ENCODE measurements around the gene MORF4L2.
"Not testable (repeated sequence)": the region's sequence is repeated elsewhere in the genome, so short reads cannot be mapped to it uniquely, and the experiment has no call there.

Gene MORF4L2

GRCh38 chrX:103658681-103659433, 27.6 kb downstream of the MORF4L2 start:
- Mint-ChIP-seq H3K4me3 (no peak overlapping the region), H3K36me3 (ENCODE audit: low read depth) (no peaks in the 10 kb centered on the region), H3K9me3 (no peaks in the 10 kb centered on the region), H3K27ac (no peak overlapping the region), H3K27me3 (peaks cover 8% of the 10 kb centered on the region), H3K4me1 (ENCODE audit: low read depth) (no peaks in the 10 kb centered on the region)

- not testable (repeated sequence) for H3K4me3 Mint-ChIP-seq; H3K27ac Mint-ChIP-seq; H3K4me1 Mint-ChIP-seq (ENCODE audit: low read depth); H3K27me3 Mint-ChIP-seq; H3K36me3 Mint-ChIP-seq (ENCODE audit: low read depth); H3K9me3 Mint-ChIP-seq
These were observed 29.4 kb downstream of the MORF4L2 start for GRCh38 chrX:103657066-103657465.

- H3K36me3 Mint-ChIP-seq (ENCODE audit: low read depth), result no peaks in the 10 kb centered on the region
- no peak overlapping the region for H3K4me3 Mint-ChIP-seq
- H3K4me1 Mint-ChIP-seq (ENCODE audit: low read depth), result no peaks in the 10 kb centered on the region
- H3K27ac Mint-ChIP-seq, result no peak overlapping the region
- H3K27me3 Mint-ChIP-seq, result no peaks in the 10 kb centered on the region
- no peaks in the 10 kb centered on the region for H3K9me3 Mint-ChIP-seq
These were observed 29.9 kb downstream of the MORF4L2 start for GRCh38 chrX:103656617-103657016.

- H3K4me1 Mint-ChIP-seq (ENCODE audit: low read depth); H3K9me3 Mint-ChIP-seq; H3K36me3 Mint-ChIP-seq (ENCODE audit: low read depth); H3K27ac Mint-ChIP-seq; H3K4me3 Mint-ChIP-seq; H3K27me3 Mint-ChIP-seq: not testable (repeated sequence)
These were observed 31.1 kb downstream of the MORF4L2 start for GRCh38 chrX:103655230-103656000.

GRCh38 chrX:103651151-103651773, 35.2 kb downstream of the MORF4L2 start:
- Mint-ChIP-seq H3K27ac (no peak overlapping the region), H3K4me1 (ENCODE audit: low read depth) (no peaks in the 10 kb centered on the region), H3K27me3 (no peaks in the 10 kb centered on the region), H3K36me3 (ENCODE audit: low read depth) (no peaks in the 10 kb centered on the region), H3K4me3 (no peak overlapping the region), H3K9me3 (no peaks in the 10 kb centered on the region)

- Mint-ChIP-seq H3K27me3 (no peaks in the 10 kb centered on the region), H3K36me3 (ENCODE audit: low read depth) (no peaks in the 10 kb centered on the region), H3K4me3 (no peak overlapping the region), H3K27ac (no peak overlapping the region), H3K9me3 (no peaks in the 10 kb centered on the region), H3K4me1 (ENCODE audit: low read depth) (no peaks in the 10 kb centered on the region)
These were observed 38.9 kb downstream of the MORF4L2 start for GRCh38 chrX:103647630-103648029.

GRCh38 chrX:103644125-103644524, 42.4 kb downstream of the MORF4L2 start:
- Mint-ChIP-seq H3K27me3 (peaks cover 3% of the 10 kb centered on the region), H3K36me3 (ENCODE audit: low read depth) (no peaks in the 10 kb centered on the region), H3K9me3 (no peaks in the 10 kb centered on the region), H3K27ac (no peak overlapping the region), H3K4me3 (no peak overlapping the region), H3K4me1 (ENCODE audit: low read depth) (no peaks in the 10 kb centered on the region)

GRCh38 chrX:103640401-103641155, 45.9 kb downstream of the MORF4L2 start:
- Mint-ChIP-seq H3K9me3 (no peaks in the 10 kb centered on the region), H3K4me1 (ENCODE audit: low read depth) (no peaks in the 10 kb centered on the region), H3K4me3 (no peak overlapping the region), H3K36me3 (ENCODE audit: low read depth) (no peaks in the 10 kb centered on the region), H3K27ac (no peak overlapping the region), H3K27me3 (peaks cover 3% of the 10 kb centered on the region)

GRCh38 chrX:103638479-103639346, 47.8 kb downstream of the MORF4L2 start:
- not testable (repeated sequence) for H3K27ac Mint-ChIP-seq; H3K27me3 Mint-ChIP-seq; H3K4me1 Mint-ChIP-seq (ENCODE audit: low read depth); H3K36me3 Mint-ChIP-seq (ENCODE audit: low read depth); H3K9me3 Mint-ChIP-seq; H3K4me3 Mint-ChIP-seq

- no peak overlapping the region for H3K4me3 Mint-ChIP-seq
- H3K27ac Mint-ChIP-seq, result no peak overlapping the region
These were observed 48.7 kb downstream of the MORF4L2 start for GRCh38 chrX:103637604-103638338.

GRCh38 chrX:103635436-103635835, 51.1 kb downstream of the MORF4L2 start:
- Mint-ChIP-seq H3K27ac (no peak overlapping the region), H3K36me3 (ENCODE audit: low read depth) (no peaks in the 10 kb centered on the region), H3K4me1 (ENCODE audit: low read depth) (no peaks in the 10 kb centered on the region), H3K27me3 (no peaks in the 10 kb centered on the region), H3K9me3 (no peaks in the 10 kb centered on the region), H3K4me3 (no peak overlapping the region)

More at GRCh38 chrX:103637604-103638338, 48.7 kb downstream of the MORF4L2 start:
- H3K4me1 Mint-ChIP-seq (ENCODE audit: low read depth), result no peaks in the 10 kb centered on the region
- no peaks in the 10 kb centered on the region for H3K36me3 Mint-ChIP-seq (ENCODE audit: low read depth)
- no peaks in the 10 kb centered on the region for H3K9me3 Mint-ChIP-seq
- peaks cover 3% of the 10 kb centered on the region for H3K27me3 Mint-ChIP-seq

GRCh38 chrX:103631145-103631544, 55.4 kb downstream of the MORF4L2 start:
- Mint-ChIP-seq H3K27me3 (no peaks in the 10 kb centered on the region), H3K9me3 (no peaks in the 10 kb centered on the region), H3K27ac (no peak overlapping the region), H3K4me3 (no peak overlapping the region), H3K36me3 (ENCODE audit: low read depth) (no peaks in the 10 kb centered on the region), H3K4me1 (ENCODE audit: low read depth) (peaks cover 22% of the 10 kb centered on the region)

GRCh38 chrX:103630171-103630511, 56.4 kb downstream of the MORF4L2 start:
- Mint-ChIP-seq H3K9me3 (no peaks in the 10 kb centered on the region), H3K27me3 (no peaks in the 10 kb centered on the region), H3K4me3 (peak overlapping the region; percentile 82), H3K27ac (peak overlapping the region; percentile 17), H3K4me1 (ENCODE audit: low read depth) (peaks cover 22% of the 10 kb centered on the region), H3K36me3 (ENCODE audit: low read depth) (no peaks in the 10 kb centered on the region)

All from stimulated activated naive CD8-positive, alpha-beta T cell treated with anti-CD3 and anti-CD28 coated beads, Interleukin-15, Interleukin-2, amounts not matched to agents 100 ng/mL and 50 ng/mL, for 24 hours (primary cell).